ENCODE results near the gene WDR88. TPM values are rescaled to one million over a fixed set of nuclear protein-coding genes. Genes with fewer than 3 reads are reported as not detected.
A peak's percentile ranks its signal among the peaks of the same experiment; 100 is the strongest.
"Not testable (repeated sequence)": the region's sequence is repeated elsewhere in the genome, so short reads cannot be mapped to it uniquely, and the experiment has no call there.

The WDR88 gene
- total RNA-seq, 1 experiment from 2014 or later: not detected

DNA sequence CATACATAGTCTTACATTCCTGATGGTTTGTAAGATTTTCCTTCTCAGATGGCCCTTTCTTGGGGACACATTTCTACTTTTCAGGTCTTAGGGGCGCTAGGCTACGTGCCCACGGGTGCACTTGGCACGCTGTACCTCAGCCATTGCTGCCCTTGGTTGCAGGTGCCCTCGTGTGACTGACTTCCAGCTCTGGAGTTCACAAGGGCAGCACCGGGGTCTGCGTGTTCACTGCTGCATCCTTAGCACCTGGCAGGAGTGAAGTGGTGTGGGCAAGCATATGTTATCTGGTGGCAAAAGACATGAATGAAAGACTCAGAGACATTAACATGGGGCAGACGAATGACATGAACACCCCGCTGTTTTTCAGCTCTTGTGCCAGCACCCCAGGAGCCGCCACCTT, 13.3 kb upstream of the WDR88 start:
- H3K9me2 ChIP-seq (replicated peaks; ENCODE audit: insufficient read depth, low read length): no peaks in the 10 kb centered on the region
- DNase-seq: no peak
- H3K36me3 ChIP-seq (ENCODE audit: insufficient read depth, low read length): peaks cover 6% of the 10 kb centered on the region; the same call in 1 of the 2 replicates

DNA sequence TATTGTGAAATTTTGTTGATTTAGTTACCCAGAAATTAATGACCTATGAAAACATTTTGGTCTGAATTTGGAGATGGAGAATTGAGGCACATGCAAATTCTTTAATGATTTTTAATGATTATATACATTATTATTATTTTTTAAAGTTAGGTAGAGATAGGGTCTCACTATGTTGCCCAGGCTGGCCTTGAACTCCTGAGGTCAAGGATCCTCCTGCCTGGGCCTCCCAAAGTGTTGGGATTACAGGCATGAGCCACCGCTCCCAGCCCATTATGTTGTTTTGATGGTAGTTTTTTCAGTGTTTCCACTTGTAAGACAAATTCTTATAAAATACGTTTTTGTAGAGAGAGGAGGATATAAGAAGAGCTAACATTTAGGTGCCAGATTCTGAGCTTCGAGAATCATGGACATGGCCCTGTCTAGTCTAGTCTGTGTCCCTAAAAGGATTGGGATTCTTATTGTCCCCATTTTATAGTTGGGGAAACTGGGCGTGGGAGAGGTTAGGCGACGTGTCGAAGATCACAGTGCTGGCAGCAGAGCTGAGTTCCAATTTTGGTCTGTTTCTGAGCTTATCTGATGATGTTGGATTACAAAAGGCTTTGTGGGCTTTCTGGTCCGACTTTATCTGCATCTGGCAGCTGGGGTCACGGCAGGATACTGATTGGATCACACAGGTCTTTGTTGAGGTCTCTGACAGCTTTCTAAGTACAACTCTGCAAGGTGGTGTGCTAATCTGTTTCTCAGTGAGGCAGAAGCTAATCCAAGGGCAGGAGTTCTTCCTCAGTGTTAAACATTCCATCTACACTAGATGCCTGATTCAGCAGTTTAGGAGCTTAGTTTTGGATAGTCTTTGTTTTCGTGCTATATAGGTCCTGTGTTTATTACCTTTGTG, 7.5 kb upstream of the WDR88 start:
- Histone ChIP-seq H3K79me2 (ENCODE audit: low read length) (no peaks in the 10 kb centered on the region), H3K4me1 (ENCODE audit: low read length) (no peaks in the 10 kb centered on the region), H3K4me3 (ENCODE audit: low read length) (no peak overlapping the region), H3K27ac (ENCODE audit: low read length) (no peak overlapping the region), H3K27me3 (ENCODE audit: low read length) (no peaks in the 10 kb centered on the region), H3K4me2 (ENCODE audit: low read depth, low read length, poor library complexity, severe bottlenecking) (no peak overlapping the region), H3K36me3 (ENCODE audit: insufficient read depth, low read length) (peaks cover 14% of the 10 kb centered on the region; the same call in 1 of the 2 replicates), H3K9me2 (replicated peaks; ENCODE audit: insufficient read depth, low read length) (no peaks in the 10 kb centered on the region), H4K20me1 (ENCODE audit: insufficient read depth, low read depth, low read length) (no peaks in the 10 kb centered on the region), H3K9ac (ENCODE audit: low read length) (no peak overlapping the region), H3K9me3 (ENCODE audit: low read length) (no peaks in the 10 kb centered on the region), H2AFZ (ENCODE audit: low read length) (no peak overlapping the region)
- DNase-seq: no peak

More for the DNA sequence above, 13.3 kb upstream of the WDR88 start:
- Histone ChIP-seq H3K9ac (ENCODE audit: low read length) (no peak overlapping the region), H3K4me2 (ENCODE audit: low read depth, low read length, poor library complexity, severe bottlenecking) (no peak overlapping the region), H3K9me3 (ENCODE audit: low read length) (no peaks in the 10 kb centered on the region), H3K27me3 (ENCODE audit: low read length) (no peaks in the 10 kb centered on the region), H2AFZ (ENCODE audit: low read length) (no peak overlapping the region), H3K4me3 (ENCODE audit: low read length) (no peak overlapping the region), H3K4me1 (ENCODE audit: low read length) (no peaks in the 10 kb centered on the region), H4K20me1 (ENCODE audit: insufficient read depth, low read depth, low read length) (no peaks in the 10 kb centered on the region), H3K27ac (ENCODE audit: low read length) (no peak overlapping the region), H3K79me2 (ENCODE audit: low read length) (no peaks in the 10 kb centered on the region)

DNA sequence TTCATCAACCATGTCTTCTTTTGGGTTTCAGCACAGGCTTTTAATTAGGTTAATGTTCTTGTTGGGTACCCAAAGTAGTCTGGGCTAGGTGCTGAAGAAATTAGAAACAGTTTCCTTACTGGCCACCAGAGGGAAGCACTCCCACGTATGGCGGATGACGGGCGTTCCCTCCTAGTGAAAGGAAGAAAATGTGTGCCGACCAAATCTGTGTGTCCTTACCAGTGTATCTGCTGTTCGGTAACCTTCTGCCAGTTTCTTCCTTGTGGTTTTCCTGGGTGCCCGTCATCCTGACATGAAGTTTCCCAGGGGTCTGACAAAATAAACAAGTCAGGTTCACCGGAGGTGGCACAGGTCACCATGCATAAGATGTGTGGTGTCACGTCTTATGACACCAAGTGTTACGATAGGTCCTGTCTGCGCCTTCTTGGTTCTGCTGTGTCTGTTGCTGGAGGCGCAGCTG, 6.0 kb upstream of the WDR88 start:
- peak; percentile 83 for DNase-seq
- Histone ChIP-seq H3K79me2 (ENCODE audit: low read length) (no peaks in the 10 kb centered on the region), H3K9me3 (ENCODE audit: low read length) (no peaks in the 10 kb centered on the region), H4K20me1 (ENCODE audit: insufficient read depth, low read depth, low read length) (no peaks in the 10 kb centered on the region), H3K4me3 (ENCODE audit: low read length) (no peak overlapping the region), H3K9me2 (replicated peaks; ENCODE audit: insufficient read depth, low read length) (no peaks in the 10 kb centered on the region), H3K36me3 (ENCODE audit: insufficient read depth, low read length) (peaks cover 14% of the 10 kb centered on the region; the same call in 1 of the 2 replicates), H3K4me2 (ENCODE audit: low read depth, low read length, poor library complexity, severe bottlenecking) (no peak overlapping the region), H3K9ac (ENCODE audit: low read length) (no peak overlapping the region), H2AFZ (ENCODE audit: low read length) (peak overlapping the region; percentile 87), H3K27me3 (ENCODE audit: low read length) (no peaks in the 10 kb centered on the region), H3K4me1 (ENCODE audit: low read length) (no peaks in the 10 kb centered on the region), H3K27ac (ENCODE audit: low read length) (no peak overlapping the region)

DNA sequence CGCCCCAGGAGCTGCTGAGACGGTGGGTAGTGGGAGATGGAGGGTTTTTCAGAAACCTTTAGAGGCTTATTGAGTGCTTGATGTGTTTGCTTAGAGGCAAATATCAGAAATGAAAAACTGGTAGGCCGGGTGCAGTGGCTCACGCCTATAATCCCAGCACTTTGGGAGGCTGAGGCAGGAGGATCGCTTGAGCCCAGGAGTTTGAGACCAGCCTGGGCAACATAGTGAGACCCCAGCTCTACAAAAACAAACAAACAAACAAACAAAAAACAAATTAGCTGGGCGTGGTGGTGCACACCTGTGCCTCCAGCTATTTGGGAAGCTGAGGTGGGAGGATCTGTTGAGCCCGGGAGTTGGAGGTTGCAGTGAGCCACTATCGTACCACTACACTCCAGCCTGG, 5.2 kb upstream of the WDR88 start:
- not testable (repeated sequence) for H3K27ac ChIP-seq (ENCODE audit: low read length); H3K4me2 ChIP-seq (ENCODE audit: low read depth, low read length, poor library complexity, severe bottlenecking); H3K9me3 ChIP-seq (ENCODE audit: low read length); H3K79me2 ChIP-seq (ENCODE audit: low read length); H3K27me3 ChIP-seq (ENCODE audit: low read length); H3K9ac ChIP-seq (ENCODE audit: low read length); H2AFZ ChIP-seq (ENCODE audit: low read length); DNase-seq; H3K4me1 ChIP-seq (ENCODE audit: low read length); H4K20me1 ChIP-seq (ENCODE audit: insufficient read depth, low read depth, low read length); H3K4me3 ChIP-seq (ENCODE audit: low read length); H3K9me2 ChIP-seq (replicated peaks; ENCODE audit: insufficient read depth, low read length)
- H3K36me3 ChIP-seq (ENCODE audit: insufficient read depth, low read length): peaks cover 14% of the 10 kb centered on the region; the same call in 1 of the 2 replicates

DNA sequence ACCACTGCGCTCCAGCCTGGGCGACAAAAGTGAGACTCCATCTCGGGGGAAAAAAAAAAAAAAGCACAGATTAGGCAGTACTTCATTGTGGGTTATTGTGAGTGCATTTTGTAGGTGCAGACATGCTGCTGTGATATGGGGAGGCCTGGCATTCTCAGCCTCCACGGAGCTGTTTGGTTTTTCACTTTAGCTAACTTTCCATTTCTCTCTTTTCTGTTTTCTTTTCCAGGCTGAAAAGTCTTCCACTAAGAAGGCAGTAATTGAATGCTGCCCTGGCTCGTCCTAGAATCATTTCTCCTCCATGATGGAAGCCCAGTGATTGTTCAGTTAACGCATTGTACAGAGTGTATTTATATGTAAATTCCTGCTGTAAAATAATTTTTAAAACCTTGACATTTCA, 2.0 kb upstream of the WDR88 start:
- Histone ChIP-seq H3K4me1 (ENCODE audit: low read length) (no peaks in the 10 kb centered on the region), H4K20me1 (ENCODE audit: insufficient read depth, low read depth, low read length) (no peaks in the 10 kb centered on the region), H3K9me2 (replicated peaks; ENCODE audit: insufficient read depth, low read length) (no peaks in the 10 kb centered on the region), H3K4me3 (ENCODE audit: low read length) (no peak overlapping the region), H3K9me3 (ENCODE audit: low read length) (no peaks in the 10 kb centered on the region), H3K36me3 (ENCODE audit: insufficient read depth, low read length) (peaks cover 12% of the 10 kb centered on the region; the same call in 1 of the 2 replicates), H3K79me2 (ENCODE audit: low read length) (no peaks in the 10 kb centered on the region), H3K27me3 (ENCODE audit: low read length) (no peaks in the 10 kb centered on the region), H3K4me2 (ENCODE audit: low read depth, low read length, poor library complexity, severe bottlenecking) (no peak overlapping the region), H3K9ac (ENCODE audit: low read length) (no peak overlapping the region), H2AFZ (ENCODE audit: low read length) (no peak overlapping the region), H3K27ac (ENCODE audit: low read length) (no peak overlapping the region)
- DNase-seq: no peak

DNA sequence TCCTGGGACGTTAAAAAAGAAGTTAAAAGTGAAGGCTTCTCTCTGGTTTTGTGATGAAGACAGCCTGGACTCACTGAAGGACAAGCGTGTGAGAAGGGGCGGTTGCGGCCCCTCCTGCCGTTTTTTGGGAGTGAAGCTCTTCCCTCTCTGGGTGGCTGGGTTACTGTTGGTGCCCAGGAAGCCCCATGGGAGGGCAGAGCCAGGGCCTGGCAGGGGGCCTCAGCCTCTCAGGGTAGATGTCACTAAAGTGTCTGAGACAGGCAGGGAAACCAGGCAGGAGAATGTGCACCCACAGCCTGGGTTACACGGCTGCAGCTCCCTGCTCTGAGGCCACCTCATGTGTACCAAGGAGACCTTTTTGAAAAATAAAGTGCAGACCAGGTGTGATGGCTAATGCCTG, 1.5 kb upstream of the WDR88 start:
- Histone ChIP-seq H3K4me3 (ENCODE audit: low read length) (no peak overlapping the region), H3K79me2 (ENCODE audit: low read length) (no peaks in the 10 kb centered on the region), H3K36me3 (ENCODE audit: insufficient read depth, low read length) (peaks cover 10% of the 10 kb centered on the region; the same call in 1 of the 2 replicates), H3K9ac (ENCODE audit: low read length) (no peak overlapping the region), H3K4me2 (ENCODE audit: low read depth, low read length, poor library complexity, severe bottlenecking) (no peak overlapping the region), H3K4me1 (ENCODE audit: low read length) (no peaks in the 10 kb centered on the region), H3K9me3 (ENCODE audit: low read length) (no peaks in the 10 kb centered on the region), H3K27ac (ENCODE audit: low read length) (no peak overlapping the region), H3K9me2 (replicated peaks; ENCODE audit: insufficient read depth, low read length) (no peaks in the 10 kb centered on the region), H4K20me1 (ENCODE audit: insufficient read depth, low read depth, low read length) (no peaks in the 10 kb centered on the region), H3K27me3 (ENCODE audit: low read length) (no peaks in the 10 kb centered on the region), H2AFZ (ENCODE audit: low read length) (no peak overlapping the region)
- DNase-seq: no peak

DNA sequence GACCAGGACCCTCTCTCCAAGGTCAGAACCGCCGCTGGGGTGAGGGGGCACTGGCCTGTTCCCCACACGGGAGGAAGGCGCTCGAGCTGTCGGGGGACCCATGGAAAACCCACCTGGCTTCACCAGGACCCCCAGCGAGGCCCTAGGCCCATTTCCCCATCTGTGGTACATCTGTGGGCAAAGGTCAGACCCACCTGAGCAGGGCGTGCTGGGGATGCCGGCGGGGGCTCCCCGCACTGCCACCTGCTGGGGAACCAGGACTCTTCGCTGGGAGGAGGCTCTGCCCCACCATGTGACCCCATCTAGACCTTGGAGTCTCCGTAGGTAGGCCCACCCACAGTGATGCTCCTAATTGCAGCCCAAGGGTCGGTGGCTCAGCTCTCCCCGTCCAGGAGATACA, 511 bp downstream of the WDR88 start:
- Histone ChIP-seq H3K27ac (ENCODE audit: low read length) (no peak overlapping the region), H4K20me1 (ENCODE audit: insufficient read depth, low read depth, low read length) (no peaks in the 10 kb centered on the region), H3K36me3 (ENCODE audit: insufficient read depth, low read length) (no peaks in the 10 kb centered on the region), H3K9ac (ENCODE audit: low read length) (no peak overlapping the region), H3K4me2 (ENCODE audit: low read depth, low read length, poor library complexity, severe bottlenecking) (no peak overlapping the region), H3K9me2 (replicated peaks; ENCODE audit: insufficient read depth, low read length) (no peaks in the 10 kb centered on the region), H3K27me3 (ENCODE audit: low read length) (no peaks in the 10 kb centered on the region), H3K9me3 (ENCODE audit: low read length) (no peaks in the 10 kb centered on the region), H3K4me1 (ENCODE audit: low read length) (no peaks in the 10 kb centered on the region), H3K79me2 (ENCODE audit: low read length) (no peaks in the 10 kb centered on the region), H3K4me3 (ENCODE audit: low read length) (no peak overlapping the region), H2AFZ (ENCODE audit: low read length) (no peak overlapping the region)
- DNase-seq: no peak

DNA sequence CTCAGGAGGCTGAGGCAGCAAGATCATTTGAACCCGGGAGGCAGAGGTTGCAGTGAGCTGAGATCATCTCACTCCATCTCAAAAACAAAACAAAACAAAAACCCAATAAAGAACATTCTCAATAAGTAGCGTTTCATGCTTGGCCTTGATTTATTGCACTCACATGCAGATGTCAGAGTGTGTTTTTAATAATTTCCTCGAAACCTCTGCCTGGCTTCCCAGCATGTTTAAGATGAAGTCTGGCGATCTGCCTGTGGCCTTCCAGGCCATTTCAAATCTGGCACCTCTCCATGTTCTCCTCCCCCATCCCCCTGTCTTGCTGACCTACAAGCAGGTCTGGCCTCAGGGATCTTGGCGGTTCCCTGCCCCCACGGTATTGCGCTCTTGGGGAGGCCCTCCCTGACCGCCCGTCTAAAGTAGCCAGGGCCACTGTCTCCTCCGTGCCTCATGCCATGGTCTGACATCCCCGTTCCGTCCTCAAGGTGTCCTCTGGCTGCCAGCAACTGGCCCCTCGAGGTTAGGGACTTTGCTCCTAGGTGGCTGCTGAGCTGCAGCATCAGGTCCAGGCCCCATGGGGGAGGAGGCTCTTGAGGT, 1.6 kb downstream of the WDR88 start:
- no peaks in the 10 kb centered on the region for H3K9me3 ChIP-seq (ENCODE audit: low read length)
- DNase-seq: no peak
- H4K20me1 ChIP-seq (ENCODE audit: insufficient read depth, low read depth, low read length): no peaks in the 10 kb centered on the region
- no peaks in the 10 kb centered on the region for H3K4me1 ChIP-seq (ENCODE audit: low read length)
- H2AFZ ChIP-seq (ENCODE audit: low read length): no peak overlapping the region
- H3K4me2 ChIP-seq (ENCODE audit: low read depth, low read length, poor library complexity, severe bottlenecking): no peak overlapping the region
- H3K9ac ChIP-seq (ENCODE audit: low read length): no peak overlapping the region
- no peaks in the 10 kb centered on the region for H3K27me3 ChIP-seq (ENCODE audit: low read length)
- no peaks in the 10 kb centered on the region for H3K9me2 ChIP-seq (replicated peaks; ENCODE audit: insufficient read depth, low read length)
- no peaks in the 10 kb centered on the region for H3K79me2 ChIP-seq (ENCODE audit: low read length)
- H3K27ac ChIP-seq (ENCODE audit: low read length): no peak overlapping the region
- no peaks in the 10 kb centered on the region for H3K36me3 ChIP-seq (ENCODE audit: insufficient read depth, low read length)
- no peak overlapping the region for H3K4me3 ChIP-seq (ENCODE audit: low read length)

Measured in Karpas-422 (cell line).